Measurements from ENCODE around the gene TLR4. TPM values are rescaled to one million over a fixed set of nuclear protein-coding genes. Genes with fewer than 3 reads are reported as not detected.
A peak's percentile ranks its signal among the peaks of the same experiment; 100 is the strongest.

TLR4 gene
- total RNA-seq, 1 donor from 2014 or later = 13.6 TPM

DNA sequence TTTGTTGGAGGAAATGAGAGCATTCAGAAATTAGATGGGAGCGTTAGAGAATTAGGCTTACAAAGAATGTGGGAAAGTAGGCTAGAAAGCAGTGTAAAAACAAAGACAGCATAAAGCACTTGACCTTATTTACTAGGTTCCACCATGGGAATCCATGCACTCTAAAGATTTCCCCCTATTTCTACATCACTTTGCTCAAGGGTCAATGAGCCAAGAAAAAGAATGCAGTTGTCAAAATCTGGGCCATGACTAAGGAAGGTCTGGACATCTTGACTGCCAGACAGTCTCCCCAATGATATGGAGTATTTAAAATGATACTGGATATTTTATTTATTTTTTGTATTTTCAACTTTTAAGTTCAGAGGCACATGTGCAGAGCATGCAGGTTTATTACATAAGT, 3.4 kb downstream of the TLR4 start:
- DNase-seq (ENCODE audit: low spot score) = no peak
- TF ChIP-seq, protein P1, sequence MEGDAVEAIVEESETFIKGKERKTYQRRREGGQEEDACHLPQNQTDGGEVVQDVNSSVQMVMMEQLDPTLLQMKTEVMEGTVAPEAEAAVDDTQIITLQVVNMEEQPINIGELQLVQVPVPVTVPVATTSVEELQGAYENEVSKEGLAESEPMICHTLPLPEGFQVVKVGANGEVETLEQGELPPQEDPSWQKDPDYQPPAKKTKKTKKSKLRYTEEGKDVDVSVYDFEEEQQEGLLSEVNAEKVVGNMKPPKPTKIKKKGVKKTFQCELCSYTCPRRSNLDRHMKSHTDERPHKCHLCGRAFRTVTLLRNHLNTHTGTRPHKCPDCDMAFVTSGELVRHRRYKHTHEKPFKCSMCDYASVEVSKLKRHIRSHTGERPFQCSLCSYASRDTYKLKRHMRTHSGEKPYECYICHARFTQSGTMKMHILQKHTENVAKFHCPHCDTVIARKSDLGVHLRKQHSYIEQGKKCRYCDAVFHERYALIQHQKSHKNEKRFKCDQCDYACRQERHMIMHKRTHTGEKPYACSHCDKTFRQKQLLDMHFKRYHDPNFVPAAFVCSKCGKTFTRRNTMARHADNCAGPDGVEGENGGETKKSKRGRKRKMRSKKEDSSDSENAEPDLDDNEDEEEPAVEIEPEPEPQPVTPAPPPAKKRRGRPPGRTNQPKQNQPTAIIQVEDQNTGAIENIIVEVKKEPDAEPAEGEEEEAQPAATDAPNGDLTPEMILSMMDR (IDR thresholded peaks at IDR 0.05) = no peak
- Mint-ChIP-seq H3K4me1 (ENCODE audit: low read depth) (peaks cover 54% of the 10 kb centered on the region), H3K27ac (ENCODE audit: unreplicated experiment) (no peak overlapping the region), H3K9me3 (ENCODE audit: low read depth) (no peaks in the 10 kb centered on the region), H3K27me3 (ENCODE audit: low read depth) (no peaks in the 10 kb centered on the region), H3K36me3 (ENCODE audit: low read depth) (peaks cover 12% of the 10 kb centered on the region), H3K4me3 (ENCODE audit: unreplicated experiment) (peak overlapping the region; percentile 18)

DNA sequence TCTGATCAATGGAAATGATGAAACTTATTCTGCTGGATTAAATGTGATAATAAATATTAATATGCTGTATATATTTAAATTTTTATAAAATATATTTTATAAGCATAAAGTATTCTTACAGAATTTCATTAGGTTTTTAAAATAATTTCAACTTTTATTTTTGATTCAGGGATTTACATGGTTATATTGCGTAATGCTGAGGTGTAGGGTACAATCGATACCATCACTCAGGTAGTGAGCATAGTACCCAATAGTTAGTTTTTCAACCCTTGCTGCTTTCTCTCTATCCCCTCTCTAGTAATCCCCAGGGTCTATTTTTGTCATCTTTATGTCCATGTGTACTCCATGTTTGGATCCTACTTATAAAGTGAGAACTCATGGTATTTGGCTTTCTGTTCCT, 5.7 kb downstream of the TLR4 start:
- TF ChIP-seq, protein P1 (IDR thresholded peaks at IDR 0.05) = no peak
- no peak overlapping the region for H3K27ac Mint-ChIP-seq (ENCODE audit: unreplicated experiment)
- H3K36me3 Mint-ChIP-seq (ENCODE audit: low read depth) = peaks cover 16% of the 10 kb centered on the region
- H3K4me3 Mint-ChIP-seq (ENCODE audit: unreplicated experiment) = no peak overlapping the region
- H3K4me1 Mint-ChIP-seq (ENCODE audit: low read depth) = peaks cover 31% of the 10 kb centered on the region
- DNase-seq (ENCODE audit: low spot score) = no peak
- no peaks in the 10 kb centered on the region for H3K9me3 Mint-ChIP-seq (ENCODE audit: low read depth)
- H3K27me3 Mint-ChIP-seq (ENCODE audit: low read depth) = no peaks in the 10 kb centered on the region

DNA sequence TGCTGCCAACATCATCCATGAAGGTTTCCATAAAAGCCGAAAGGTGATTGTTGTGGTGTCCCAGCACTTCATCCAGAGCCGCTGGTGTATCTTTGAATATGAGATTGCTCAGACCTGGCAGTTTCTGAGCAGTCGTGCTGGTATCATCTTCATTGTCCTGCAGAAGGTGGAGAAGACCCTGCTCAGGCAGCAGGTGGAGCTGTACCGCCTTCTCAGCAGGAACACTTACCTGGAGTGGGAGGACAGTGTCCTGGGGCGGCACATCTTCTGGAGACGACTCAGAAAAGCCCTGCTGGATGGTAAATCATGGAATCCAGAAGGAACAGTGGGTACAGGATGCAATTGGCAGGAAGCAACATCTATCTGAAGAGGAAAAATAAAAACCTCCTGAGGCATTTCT, 10.1 kb downstream of the TLR4 start:
- TF ChIP-seq, protein P1 (IDR thresholded peaks at IDR 0.05) = peak; percentile 22
- Mint-ChIP-seq H3K27me3 (ENCODE audit: low read depth) (no peaks in the 10 kb centered on the region), H3K4me3 (ENCODE audit: unreplicated experiment) (no peak overlapping the region), H3K9me3 (ENCODE audit: low read depth) (no peaks in the 10 kb centered on the region), H3K4me1 (ENCODE audit: low read depth) (peaks cover 23% of the 10 kb centered on the region), H3K27ac (ENCODE audit: unreplicated experiment) (no peak overlapping the region), H3K36me3 (ENCODE audit: low read depth) (peaks cover 18% of the 10 kb centered on the region)
- DNase-seq (ENCODE audit: low spot score) = no peak

DNA sequence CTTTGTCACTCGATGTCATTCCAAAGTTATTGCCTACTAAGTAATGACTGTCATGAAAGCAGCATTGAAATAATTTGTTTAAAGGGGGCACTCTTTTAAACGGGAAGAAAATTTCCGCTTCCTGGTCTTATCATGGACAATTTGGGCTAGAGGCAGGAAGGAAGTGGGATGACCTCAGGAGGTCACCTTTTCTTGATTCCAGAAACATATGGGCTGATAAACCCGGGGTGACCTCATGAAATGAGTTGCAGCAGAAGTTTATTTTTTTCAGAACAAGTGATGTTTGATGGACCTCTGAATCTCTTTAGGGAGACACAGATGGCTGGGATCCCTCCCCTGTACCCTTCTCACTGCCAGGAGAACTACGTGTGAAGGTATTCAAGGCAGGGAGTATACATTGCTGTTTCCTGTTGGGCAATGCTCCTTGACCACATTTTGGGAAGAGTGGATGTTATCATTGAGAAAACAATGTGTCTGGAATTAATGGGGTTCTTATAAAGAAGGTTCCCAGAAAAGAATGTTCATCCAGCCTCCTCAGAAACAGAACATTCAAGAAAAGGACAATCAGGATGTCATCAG, 11.3 kb downstream of the TLR4 start:
- H3K4me1 Mint-ChIP-seq (ENCODE audit: low read depth) = peaks cover 30% of the 10 kb centered on the region
- H3K27me3 Mint-ChIP-seq (ENCODE audit: low read depth) = no peaks in the 10 kb centered on the region
- no peaks in the 10 kb centered on the region for H3K9me3 Mint-ChIP-seq (ENCODE audit: low read depth)
- H3K4me3 Mint-ChIP-seq (ENCODE audit: unreplicated experiment) = no peak overlapping the region
- H3K27ac Mint-ChIP-seq (ENCODE audit: unreplicated experiment) = no peak overlapping the region
- H3K36me3 Mint-ChIP-seq (ENCODE audit: low read depth) = peaks cover 14% of the 10 kb centered on the region
- DNase-seq (ENCODE audit: low spot score) = no peak
- TF ChIP-seq, protein P1 (IDR thresholded peaks at IDR 0.05) = no peak

DNA sequence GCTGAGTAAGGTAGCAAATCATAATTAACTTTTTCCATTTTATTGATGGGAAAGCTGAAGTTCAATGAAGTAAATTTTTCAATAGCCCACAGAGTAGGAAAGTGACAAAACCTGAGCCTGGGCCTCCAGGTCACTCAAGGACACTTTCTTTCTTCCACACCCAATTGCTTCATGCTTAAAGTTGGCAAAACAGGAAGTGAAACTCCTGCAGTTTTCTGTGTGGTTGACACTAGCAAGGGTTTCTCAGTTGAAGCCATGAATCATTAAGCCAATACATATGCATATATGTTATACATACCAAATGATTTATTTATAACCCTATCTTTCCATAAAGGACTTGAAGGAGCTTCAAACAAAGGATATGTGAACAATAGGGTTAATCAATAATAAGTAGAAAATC, 13.9 kb downstream of the TLR4 start:
- no peak overlapping the region for H3K4me3 Mint-ChIP-seq (ENCODE audit: unreplicated experiment)
- peaks cover 35% of the 10 kb centered on the region for H3K4me1 Mint-ChIP-seq (ENCODE audit: low read depth)
- no peaks in the 10 kb centered on the region for H3K27me3 Mint-ChIP-seq (ENCODE audit: low read depth)
- no peaks in the 10 kb centered on the region for H3K9me3 Mint-ChIP-seq (ENCODE audit: low read depth)
- peaks cover 4% of the 10 kb centered on the region for H3K36me3 Mint-ChIP-seq (ENCODE audit: low read depth)
- peak overlapping the region; percentile 25 for H3K27ac Mint-ChIP-seq (ENCODE audit: unreplicated experiment)
- TF ChIP-seq, protein P1 (IDR thresholded peaks at IDR 0.05) = no peak
- no peak for DNase-seq (ENCODE audit: low spot score)
